Astrocyte (in vitro differentiated cells and primary cell): ENCODE data around the gene TMEM273. TPM values are rescaled to one million over a fixed set of nuclear protein-coding genes. Genes with fewer than 3 reads are reported as not detected.

Source experiments
- DNase-seq: peaks from one replicate; pipeline ENCODE4 v3.0.0-alpha.2; 2010; ENCODE audit warnings: low read depth
- FAIRE-seq: peaks from 2 replicates; lab custom pipeline; 2011; peaks lifted over from hg19 to GRCh38; lab: Jason Lieb, UNC
- H2AFZ ChIP-seq: 2 replicates; pipeline ENCODE4 v1.6.0; 2012; ENCODE audit warnings: low read depth, low read length, inconsistent platforms
- H3K27ac ChIP-seq: 2 replicates; pipeline ENCODE4 v1.5.1; 2011; ENCODE audit warnings: low read depth, low read length, inconsistent platforms
- H3K27me3 ChIP-seq: 2 replicates; pipeline ENCODE4 v1.6.0; 2011; ENCODE audit warnings: low read length, inconsistent platforms; ENCODE audit not compliant: insufficient read depth
- H3K36me3 ChIP-seq: 2 replicates; pipeline ENCODE4 v1.5.1; 2011; ENCODE audit warnings: low read length, inconsistent platforms; ENCODE audit not compliant: insufficient read depth
- H3K4me1 ChIP-seq: 2 replicates; pipeline ENCODE4 v1.5.1; 2011; ENCODE audit warnings: low read length, inconsistent platforms; ENCODE audit not compliant: insufficient read depth
- H3K4me2 ChIP-seq: 2 replicates; pipeline ENCODE4 v1.6.0; 2012; ENCODE audit warnings: low read length, inconsistent platforms
- H3K4me3 ChIP-seq: 2 replicates; pipeline ENCODE4 v1.5.1; 2011; ENCODE audit warnings: low read depth, mild to moderate bottlenecking, low read length, inconsistent platforms; ENCODE audit not compliant: insufficient read depth
- H3K79me2 ChIP-seq: 2 replicates; pipeline ENCODE4 v1.6.0; 2012; ENCODE audit warnings: mild to moderate bottlenecking, low read length, inconsistent platforms; ENCODE audit not compliant: insufficient read depth
- H3K9ac ChIP-seq: 2 replicates; pipeline ENCODE4 v1.6.0; 2012; ENCODE audit warnings: mild to moderate bottlenecking, low read length, inconsistent platforms
- H3K9me3 ChIP-seq: 2 replicates; pipeline ENCODE4 v1.5.1; 2012; ENCODE audit warnings: low read depth, mild to moderate bottlenecking, low read length, inconsistent platforms; ENCODE audit not compliant: insufficient read depth
- H4K20me1 ChIP-seq: 2 replicates; pipeline ENCODE4 v1.6.0; 2012; ENCODE audit warnings: low read length, inconsistent platforms; ENCODE audit not compliant: insufficient read depth
- H3K27ac Mint-ChIP-seq: one replicate; pipeline ENCODE4 v1.8.0; 2021; ENCODE audit warnings: mild to moderate bottlenecking, mixed read lengths; ENCODE audit not compliant: unreplicated experiment
- H3K27me3 Mint-ChIP-seq: one replicate; pipeline ENCODE4 v1.8.0; 2021; ENCODE audit warnings: low read depth, mixed read lengths; ENCODE audit not compliant: unreplicated experiment
- H3K36me3 Mint-ChIP-seq: one replicate; pipeline ENCODE4 v1.8.0; 2021; ENCODE audit warnings: low read depth, mixed read lengths; ENCODE audit not compliant: unreplicated experiment
- H3K4me1 Mint-ChIP-seq: one replicate; pipeline ENCODE4 v1.8.0; 2021; ENCODE audit warnings: low read depth, mixed read lengths; ENCODE audit not compliant: unreplicated experiment
- H3K4me3 Mint-ChIP-seq: one replicate; pipeline ENCODE4 v1.8.0; 2021; ENCODE audit warnings: mild to moderate bottlenecking, moderate library complexity, mixed read lengths; ENCODE audit not compliant: unreplicated experiment
- H3K9me3 Mint-ChIP-seq: one replicate; pipeline ENCODE4 v1.8.0; 2021; ENCODE audit warnings: mild to moderate bottlenecking, mixed read lengths; ENCODE audit not compliant: unreplicated experiment
- EZH2 ChIP-seq: IDR thresholded peaks from 2 replicates; pipeline ENCODE4 v1.6.1; 2012; ENCODE audit warnings: mild to moderate bottlenecking, low read length, inconsistent platforms; ENCODE audit not compliant: insufficient read depth
- total RNA-seq: library from RNA; stranded (reverse); gene quantifications from 2 replicates; pipeline ENCODE4 v1.2.1, GENCODE V29; 2021
- TF ChIP-seq, protein P1 (sequence below): IDR thresholded peaks from 2 replicates; pipeline ENCODE4 v1.5.1; 2011; ENCODE audit warnings: low read depth, mild to moderate bottlenecking, inconsistent platforms, low read length, moderate library complexity; ENCODE audit not compliant: insufficient read depth

TMEM273 gene
- total RNA-seq, 1 donor from 2014 or later = not detected

GRCh38 chr10:49162761-49163310, 25.4 kb downstream of the TMEM273 start:
- Mint-ChIP-seq H3K27me3 (peaks cover 30% of the 10 kb centered on the region), H3K4me1 (peaks cover 6% of the 10 kb centered on the region), H3K27ac (no peak overlapping the region), H3K9me3 (no peaks in the 10 kb centered on the region), H3K36me3 (no peaks in the 10 kb centered on the region), H3K4me3 (no peak overlapping the region)
- Histone ChIP-seq H2AFZ (no peak overlapping the region), H3K79me2 (no peaks in the 10 kb centered on the region), H3K27ac (no peak overlapping the region), H4K20me1 (no peaks in the 10 kb centered on the region), H3K36me3 (no peaks in the 10 kb centered on the region), H3K4me2 (no peak overlapping the region), H3K9ac (no peak overlapping the region), H3K27me3 (no peaks in the 10 kb centered on the region), H3K4me3 (no peak overlapping the region), H3K4me1 (peaks cover 15% of the 10 kb centered on the region), H3K9me3 (no peaks in the 10 kb centered on the region)
- DNase-seq (no peak), FAIRE-seq (no peak)
- TF ChIP-seq, protein P1, sequence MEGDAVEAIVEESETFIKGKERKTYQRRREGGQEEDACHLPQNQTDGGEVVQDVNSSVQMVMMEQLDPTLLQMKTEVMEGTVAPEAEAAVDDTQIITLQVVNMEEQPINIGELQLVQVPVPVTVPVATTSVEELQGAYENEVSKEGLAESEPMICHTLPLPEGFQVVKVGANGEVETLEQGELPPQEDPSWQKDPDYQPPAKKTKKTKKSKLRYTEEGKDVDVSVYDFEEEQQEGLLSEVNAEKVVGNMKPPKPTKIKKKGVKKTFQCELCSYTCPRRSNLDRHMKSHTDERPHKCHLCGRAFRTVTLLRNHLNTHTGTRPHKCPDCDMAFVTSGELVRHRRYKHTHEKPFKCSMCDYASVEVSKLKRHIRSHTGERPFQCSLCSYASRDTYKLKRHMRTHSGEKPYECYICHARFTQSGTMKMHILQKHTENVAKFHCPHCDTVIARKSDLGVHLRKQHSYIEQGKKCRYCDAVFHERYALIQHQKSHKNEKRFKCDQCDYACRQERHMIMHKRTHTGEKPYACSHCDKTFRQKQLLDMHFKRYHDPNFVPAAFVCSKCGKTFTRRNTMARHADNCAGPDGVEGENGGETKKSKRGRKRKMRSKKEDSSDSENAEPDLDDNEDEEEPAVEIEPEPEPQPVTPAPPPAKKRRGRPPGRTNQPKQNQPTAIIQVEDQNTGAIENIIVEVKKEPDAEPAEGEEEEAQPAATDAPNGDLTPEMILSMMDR = no peak
- no peak for TF ChIP-seq EZH2

GRCh38 chr10:49162063-49162462, 26.1 kb downstream of the TMEM273 start:
- H3K4me1 ChIP-seq = peaks cover 15% of the 10 kb centered on the region
- no peaks in the 10 kb centered on the region for H3K27me3 ChIP-seq
- H3K36me3 ChIP-seq = no peaks in the 10 kb centered on the region
- H3K79me2 ChIP-seq = no peaks in the 10 kb centered on the region
- no peak overlapping the region for H3K27ac Mint-ChIP-seq
- H3K9ac ChIP-seq = peak overlapping the region; percentile 10
- peaks cover 6% of the 10 kb centered on the region for H3K4me1 Mint-ChIP-seq
- no peak for FAIRE-seq
- H3K27ac ChIP-seq = no peak overlapping the region
- H3K9me3 Mint-ChIP-seq = no peaks in the 10 kb centered on the region
- no peak for DNase-seq
- peaks cover 35% of the 10 kb centered on the region for H3K27me3 Mint-ChIP-seq
- H2AFZ ChIP-seq = no peak overlapping the region
- H3K4me3 ChIP-seq = no peak overlapping the region
- H3K9me3 ChIP-seq = no peaks in the 10 kb centered on the region
- H3K4me2 ChIP-seq = peak overlapping the region; percentile 3
- no peak overlapping the region for H3K4me3 Mint-ChIP-seq
- TF ChIP-seq EZH2 = no peak
- TF ChIP-seq, protein P1 = no peak
- H4K20me1 ChIP-seq = no peaks in the 10 kb centered on the region
- no peaks in the 10 kb centered on the region for H3K36me3 Mint-ChIP-seq

GRCh38 chr10:49161411-49161997, 26.7 kb downstream of the TMEM273 start:
- H3K27me3 Mint-ChIP-seq = peaks cover 33% of the 10 kb centered on the region
- H3K27ac Mint-ChIP-seq = no peak overlapping the region
- Histone ChIP-seq H3K27me3 (no peaks in the 10 kb centered on the region), H4K20me1 (no peaks in the 10 kb centered on the region), H3K36me3 (no peaks in the 10 kb centered on the region), H3K9ac (peak overlapping the region; percentile 10), H2AFZ (no peak overlapping the region), H3K27ac (no peak overlapping the region), H3K4me1 (peaks cover 15% of the 10 kb centered on the region), H3K79me2 (no peaks in the 10 kb centered on the region), H3K4me3 (no peak overlapping the region), H3K4me2 (peak overlapping the region; percentile 3), H3K9me3 (no peaks in the 10 kb centered on the region)
- H3K9me3 Mint-ChIP-seq = no peaks in the 10 kb centered on the region
- TF ChIP-seq EZH2 = no peak
- TF ChIP-seq, protein P1 = peak; percentile 32
- peaks cover 6% of the 10 kb centered on the region for H3K4me1 Mint-ChIP-seq
- FAIRE-seq (peak; percentile 92), DNase-seq (peak; percentile 54)
- H3K36me3 Mint-ChIP-seq = no peaks in the 10 kb centered on the region
- no peak overlapping the region for H3K4me3 Mint-ChIP-seq
